BE2C (cell line): ENCODE data around the gene CASKIN1.
A peak's percentile ranks its signal among the peaks of the same experiment; 100 is the strongest.

ENCODE experiments used
- DNase-seq: peaks from one replicate; pipeline ENCODE4 v3.0.0-alpha.2; 2020
- H3K27me3 ChIP-seq: fragments of 250-450 bp; sonication (Bioruptor Pico); 2 replicates; pipeline ENCODE4 v1.5.1; 2020; ENCODE audit warnings: mild to moderate bottlenecking
- H3K36me3 ChIP-seq: fragments of 250-450 bp; sonication (Bioruptor Pico); 2 replicates; pipeline ENCODE4 v1.5.1; 2020; ENCODE audit warnings: mild to moderate bottlenecking
- H3K4me1 ChIP-seq: fragments of 250-450 bp; sonication (Bioruptor Pico); 2 replicates; pipeline ENCODE4 v1.5.1; 2020
- H3K4me3 ChIP-seq: 2 replicates; pipeline ENCODE4 v1.5.1; 2011; ENCODE audit warnings: low read depth, low read length
- H3K9me3 ChIP-seq: fragments of 250-450 bp; sonication (Bioruptor Pico); 2 replicates; pipeline ENCODE4 v1.5.1; 2020
- CTCF ChIP-seq: IDR thresholded peaks from 2 replicates; pipeline ENCODE4 v1.5.1; 2012; ENCODE audit warnings: mild to moderate bottlenecking, low read depth, low read length

The CASKIN1 gene

GRCh38 chr16:2180962-2181923, 15.2 kb downstream of the CASKIN1 start:
- no peak for DNase-seq
- H3K27me3 ChIP-seq: no peaks in the 10 kb centered on the region
- TF ChIP-seq CTCF: no peak

GRCh38 chr16:2180461-2180860, 15.9 kb downstream of the CASKIN1 start:
- DNase-seq: no peak

More at GRCh38 chr16:2180962-2181923, 15.2 kb downstream of the CASKIN1 start:
- Histone ChIP-seq H3K36me3 (peaks cover 27% of the 10 kb centered on the region), H3K9me3 (no peaks in the 10 kb centered on the region), H3K4me1 (no peaks in the 10 kb centered on the region), H3K4me3 (no peak overlapping the region)

GRCh38 chr16:2179576-2179975, 16.8 kb downstream of the CASKIN1 start:
- Histone ChIP-seq H3K4me3 (no peak overlapping the region), H3K4me1 (no peaks in the 10 kb centered on the region), H3K27me3 (no peaks in the 10 kb centered on the region), H3K36me3 (peaks cover 43% of the 10 kb centered on the region), H3K9me3 (no peaks in the 10 kb centered on the region)
- no peak for TF ChIP-seq CTCF
- no peak for DNase-seq

More at GRCh38 chr16:2180461-2180860, 15.9 kb downstream of the CASKIN1 start:
- H3K9me3 ChIP-seq: no peaks in the 10 kb centered on the region
- no peak overlapping the region for H3K4me3 ChIP-seq
- no peak for TF ChIP-seq CTCF
- peaks cover 34% of the 10 kb centered on the region for H3K36me3 ChIP-seq
- no peaks in the 10 kb centered on the region for H3K4me1 ChIP-seq
- H3K27me3 ChIP-seq: no peaks in the 10 kb centered on the region

GRCh38 chr16:2179107-2179501, 17.3 kb downstream of the CASKIN1 start:
- DNase-seq: no peak
- Histone ChIP-seq H3K9me3 (no peaks in the 10 kb centered on the region), H3K36me3 (peaks cover 48% of the 10 kb centered on the region), H3K4me3 (no peak overlapping the region), H3K4me1 (no peaks in the 10 kb centered on the region), H3K27me3 (no peaks in the 10 kb centered on the region)
- TF ChIP-seq CTCF: no peak

GRCh38 chr16:2178321-2179106, 17.9 kb downstream of the CASKIN1 start:
- Histone ChIP-seq H3K9me3 (no peaks in the 10 kb centered on the region), H3K27me3 (no peaks in the 10 kb centered on the region), H3K4me3 (no peak overlapping the region), H3K36me3 (peaks cover 51% of the 10 kb centered on the region), H3K4me1 (no peaks in the 10 kb centered on the region)
- peak; percentile 65 for DNase-seq
- TF ChIP-seq CTCF: no peak
